GM18873 (cell line): ENCODE measurements around the gene UGT1A6.
"Not testable (repeated sequence)": the region's sequence is repeated elsewhere in the genome, so short reads cannot be mapped to it uniquely, and the experiment has no call there.

Source experiments
- ATAC-seq: cut with Tn5 transposase; IDR thresholded peaks from one replicate; pipeline ENCODE4 v1.9.1; 2021; ENCODE audit warnings: mild to moderate bottlenecking, moderate library complexity, moderate number of reproducible peaks; ENCODE audit not compliant: unreplicated experiment, low FRiP score

UGT1A6 gene

DNA sequence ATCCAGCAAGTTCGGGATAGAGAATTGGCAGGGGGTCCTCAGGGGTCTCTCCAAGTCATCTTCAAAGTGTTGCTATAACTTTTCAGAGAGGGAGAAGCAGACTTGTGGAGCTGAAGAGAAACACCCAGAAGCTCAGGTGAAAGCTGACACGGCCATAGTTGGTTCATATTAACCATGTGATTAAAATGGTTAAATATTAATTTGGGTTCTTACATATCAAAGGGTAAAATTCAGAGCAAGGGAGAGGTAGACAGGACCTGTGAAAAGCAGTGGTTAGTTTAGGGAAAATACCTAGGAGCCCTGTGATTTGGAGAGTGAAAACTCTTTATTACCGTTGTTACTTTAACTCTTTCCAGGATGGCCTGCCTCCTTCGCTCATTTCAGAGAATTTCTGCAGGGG is at the start of gene UGT1A6:
Gene UGT1A6 (plus strand): TSS at position 243 of the 400 bp plus-strand sequence. CDS start 115 bp downstream, at position 358.
- no peak for ATAC-seq

DNA sequence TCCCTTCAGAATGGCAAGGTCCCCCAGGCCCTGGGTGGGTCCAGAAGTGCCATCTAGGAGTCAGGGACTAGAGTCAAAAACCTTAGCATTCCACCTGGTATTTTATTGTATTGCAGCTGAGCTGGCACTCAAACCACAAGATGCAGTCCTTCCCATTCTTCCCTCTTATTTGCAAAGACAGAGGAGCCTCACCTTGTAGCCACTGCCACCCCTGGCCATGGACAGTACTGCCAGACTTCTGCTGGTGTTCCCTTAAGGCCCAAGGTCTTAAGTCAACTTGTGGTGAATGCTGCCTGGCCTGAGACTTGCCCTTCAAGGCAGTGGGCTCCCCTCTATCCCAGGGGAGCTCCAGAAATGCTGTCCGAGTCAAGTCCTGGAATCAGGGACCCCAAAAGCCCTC is 49.6 kb upstream of the UGT1A6 start:
- no peak for ATAC-seq

DNA sequence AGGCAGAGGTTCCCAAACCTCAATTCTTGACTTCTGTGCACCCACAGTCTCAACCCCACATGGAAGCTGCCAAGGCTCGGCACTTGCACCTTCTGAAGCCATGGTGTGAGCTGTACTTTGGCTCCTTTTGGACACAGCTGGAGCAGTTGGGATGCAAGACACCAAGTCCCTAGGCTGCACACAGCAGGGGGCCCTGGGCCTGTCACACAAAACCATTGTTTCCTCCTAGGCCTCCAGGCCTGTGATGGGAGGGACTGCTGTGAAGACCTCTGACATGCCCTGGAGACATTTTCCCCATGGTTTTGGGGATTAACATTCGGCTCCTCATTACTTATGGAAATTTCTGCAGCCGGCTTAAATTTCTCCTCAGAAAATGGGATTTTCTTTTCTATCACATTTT is 46.7 kb upstream of the UGT1A6 start:
- ATAC-seq, result not testable (repeated sequence)

- ATAC-seq, result no peak
Observed at GRCh38 chr2:233650981-233651380, 41.7 kb upstream of the UGT1A6 start.

GRCh38 chr2:233651430-233651829 is 41.3 kb upstream of the UGT1A6 start:
- ATAC-seq, result no peak

DNA sequence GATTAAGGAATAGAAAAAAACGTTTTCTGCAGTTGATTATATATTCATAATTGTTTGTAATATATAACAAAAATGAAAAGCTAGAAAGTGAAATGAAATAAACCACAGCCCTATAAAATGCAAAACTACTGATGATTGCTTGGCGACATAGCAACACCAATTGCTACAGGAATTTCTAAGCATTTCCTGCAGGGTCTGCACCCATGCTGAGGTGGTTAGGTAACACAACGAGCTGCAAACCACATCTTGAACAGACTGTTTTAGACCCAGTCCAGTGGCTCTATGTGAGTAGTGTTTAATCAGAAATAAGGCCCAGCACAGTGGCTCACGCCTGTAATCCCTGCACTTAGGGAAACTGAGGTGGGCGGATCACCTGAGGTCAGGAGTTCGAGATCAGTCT is 38.2 kb upstream of the UGT1A6 start:
- ATAC-seq, result no peak

- ATAC-seq, result no peak
Observed at GRCh38 chr2:233655043-233655442, 37.6 kb upstream of the UGT1A6 start.

DNA sequence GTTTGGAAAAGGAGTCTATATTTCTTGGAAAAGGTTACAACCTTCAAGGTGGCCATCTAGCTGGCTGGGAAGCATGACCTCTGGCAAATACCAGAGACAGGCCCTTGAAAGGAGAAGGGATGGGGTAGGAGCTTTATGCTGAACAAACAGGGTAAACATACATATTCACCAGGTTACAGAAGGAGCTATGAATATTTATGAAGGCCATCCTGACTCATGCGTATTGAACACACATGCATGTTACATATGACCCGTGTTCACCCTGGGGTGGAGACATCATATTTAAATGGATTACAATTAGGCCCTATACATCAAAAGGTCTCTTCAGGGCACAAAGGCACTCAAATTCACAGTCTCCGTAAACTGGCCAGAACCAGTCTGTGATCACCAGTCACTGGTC is 36.7 kb upstream of the UGT1A6 start:
- not testable (repeated sequence) for ATAC-seq

DNA sequence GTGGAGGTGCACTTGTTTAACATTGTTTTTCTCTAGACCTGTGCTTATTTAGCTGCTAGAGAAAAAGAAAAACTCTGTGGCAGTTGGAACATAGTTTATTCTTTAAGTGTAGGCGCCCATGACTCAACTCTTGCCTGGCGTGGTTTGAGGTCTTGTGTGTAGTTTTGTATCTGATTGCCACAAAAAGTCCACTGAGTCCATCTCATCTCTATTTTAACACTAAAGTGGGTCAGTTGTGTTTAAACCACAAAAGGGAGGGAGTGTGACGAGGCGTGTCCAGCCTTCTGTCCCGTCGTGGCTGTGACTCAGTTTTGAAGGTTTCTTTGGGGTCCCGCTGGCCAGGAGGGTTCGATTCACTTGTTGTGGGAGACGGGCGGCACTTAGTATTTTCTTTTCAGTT is 36.2 kb upstream of the UGT1A6 start:
- ATAC-seq, result no peak

DNA sequence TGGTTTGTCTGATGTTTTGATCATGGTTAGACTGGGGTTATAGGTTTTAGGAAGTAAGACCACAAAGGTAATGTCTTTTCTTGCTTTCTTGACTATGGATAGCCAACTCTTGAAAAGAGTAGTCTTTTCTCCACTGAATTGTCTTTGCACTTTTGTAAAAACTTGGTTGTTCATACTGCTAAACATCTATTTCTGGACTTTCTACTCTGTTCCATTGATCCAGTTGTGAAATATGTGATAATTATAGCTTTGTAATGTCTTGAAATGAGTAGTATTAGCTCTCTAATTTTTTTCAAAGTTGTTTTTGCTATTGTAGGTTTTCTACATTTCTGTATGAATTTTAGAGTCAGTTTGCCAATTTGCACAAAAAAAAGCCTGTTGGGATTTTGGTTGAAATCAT is 34.1 kb upstream of the UGT1A6 start:
- ATAC-seq, result no peak

- ATAC-seq, result no peak
Observed at GRCh38 chr2:233663911-233664310, 28.8 kb upstream of the UGT1A6 start.

DNA sequence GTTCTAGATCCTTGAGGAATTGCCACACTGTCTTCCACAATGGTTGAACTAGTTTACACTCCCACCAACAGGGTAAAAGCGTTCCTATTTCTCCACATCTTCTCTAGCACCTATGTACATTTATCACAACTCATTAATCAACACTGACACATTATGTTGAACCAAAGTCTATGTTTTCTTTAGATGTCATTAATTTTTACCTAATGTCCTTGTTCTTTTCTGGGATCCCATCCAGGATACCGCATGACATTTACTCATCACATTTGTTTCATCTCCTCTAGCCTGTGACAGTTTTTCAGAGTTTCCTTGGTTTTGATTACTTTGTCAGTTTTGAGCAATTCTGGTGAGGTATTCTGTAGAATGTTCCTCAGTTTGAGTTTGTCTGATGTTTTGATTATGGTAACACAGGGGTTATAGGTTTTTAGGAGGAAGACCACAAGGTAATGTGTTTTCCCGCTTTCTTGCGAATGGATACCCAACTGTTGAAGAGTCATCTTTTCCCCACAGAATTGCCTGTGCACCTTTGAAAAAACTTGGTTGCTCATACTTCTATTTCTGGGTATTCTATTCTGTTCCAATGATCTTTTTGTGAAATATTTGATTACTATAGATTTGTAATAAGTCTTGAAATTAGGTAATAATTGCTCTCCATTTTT is 24.0 kb upstream of the UGT1A6 start:
- ATAC-seq, result no peak

- no peak for ATAC-seq
Observed at GRCh38 chr2:233671290-233672161, 21.2 kb upstream of the UGT1A6 start, which contains the start of gene UGT1A9. Gene UGT1A9, plus strand, starts transcription at chr2:233671898. Its CDS starts 37 bp downstream, at chr2:233671935.

DNA sequence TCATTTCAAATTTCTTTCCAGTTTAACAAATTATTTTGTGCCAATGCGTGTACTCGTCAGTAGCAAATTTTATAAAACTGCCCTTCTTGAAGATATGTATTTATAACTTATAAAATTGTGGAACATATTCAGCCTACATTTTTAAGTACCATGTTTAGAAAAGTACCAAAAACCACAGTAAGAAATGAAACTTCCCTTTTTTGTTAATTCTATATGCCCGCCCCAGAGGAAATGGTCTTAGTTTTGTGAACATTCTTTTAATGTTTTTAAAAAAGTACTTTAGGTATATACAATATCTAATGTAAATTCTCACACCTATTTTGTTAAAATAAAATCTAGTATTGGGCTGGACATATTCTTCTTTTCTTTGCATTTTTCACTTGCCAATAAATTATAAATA is 19.8 kb upstream of the UGT1A6 start:
- ATAC-seq, result no peak

GRCh38 chr2:233673896-233674295 is 18.8 kb upstream of the UGT1A6 start:
- ATAC-seq, result no peak

DNA sequence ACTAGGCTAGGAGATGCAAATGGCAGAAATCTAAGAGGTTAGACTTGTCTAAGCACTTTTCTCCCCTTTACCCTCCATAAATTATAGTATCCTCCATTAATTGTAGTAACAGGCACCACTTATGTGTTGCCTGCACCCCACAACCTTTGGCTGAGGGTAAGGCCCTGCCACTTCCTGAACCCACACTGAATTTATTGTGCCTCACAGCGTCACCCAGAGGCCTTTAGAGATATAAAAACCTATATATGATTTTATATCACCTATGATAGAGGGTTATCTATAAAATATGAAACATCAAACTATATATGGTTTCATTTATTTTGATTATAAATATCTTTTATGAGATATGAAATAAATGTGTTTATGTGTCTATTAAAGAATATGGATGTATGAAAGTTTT is 18.4 kb upstream of the UGT1A6 start:
- ATAC-seq, result no peak

- no peak for ATAC-seq
Observed at GRCh38 chr2:233674995-233675394, 17.7 kb upstream of the UGT1A6 start.

DNA sequence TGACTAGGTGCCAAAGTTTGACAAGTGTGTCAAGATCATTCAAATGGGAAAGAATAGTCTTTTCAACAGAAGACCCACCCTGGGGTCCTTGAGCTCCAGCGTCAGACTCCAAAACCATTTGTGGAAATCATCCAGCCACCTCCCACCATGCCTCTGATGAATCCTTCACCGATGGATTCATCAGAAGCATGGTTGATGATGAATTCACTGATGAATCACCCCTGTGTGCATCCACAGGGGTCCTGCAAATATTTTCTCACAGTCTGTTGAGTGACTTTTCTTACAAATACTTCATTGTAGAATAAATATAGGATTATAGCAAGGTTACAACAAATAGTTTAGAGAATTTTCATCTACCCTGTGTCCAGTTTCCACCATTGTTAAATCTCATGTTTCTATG is 16.6 kb upstream of the UGT1A6 start:
- no peak for ATAC-seq

DNA sequence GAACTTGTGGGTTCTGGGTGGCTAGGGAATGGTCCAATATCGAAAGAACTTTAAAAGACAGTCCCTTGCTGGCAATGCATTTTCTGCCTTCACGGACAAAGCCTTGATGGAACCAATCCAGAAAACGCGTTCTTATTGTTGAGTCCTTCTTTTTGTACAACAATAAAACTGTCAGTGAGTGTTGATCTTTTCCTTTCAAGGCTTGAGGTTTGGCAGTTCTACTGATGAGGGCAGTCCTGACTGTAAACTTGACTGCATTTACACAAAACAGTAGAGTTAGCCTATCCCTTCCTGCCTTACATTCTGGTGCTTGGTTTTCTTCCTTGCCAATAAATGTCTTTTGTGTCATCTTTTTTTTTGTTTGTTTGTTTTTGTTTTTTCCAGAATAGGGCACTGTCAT is 13.5 kb upstream of the UGT1A6 start:
- no peak for ATAC-seq

DNA sequence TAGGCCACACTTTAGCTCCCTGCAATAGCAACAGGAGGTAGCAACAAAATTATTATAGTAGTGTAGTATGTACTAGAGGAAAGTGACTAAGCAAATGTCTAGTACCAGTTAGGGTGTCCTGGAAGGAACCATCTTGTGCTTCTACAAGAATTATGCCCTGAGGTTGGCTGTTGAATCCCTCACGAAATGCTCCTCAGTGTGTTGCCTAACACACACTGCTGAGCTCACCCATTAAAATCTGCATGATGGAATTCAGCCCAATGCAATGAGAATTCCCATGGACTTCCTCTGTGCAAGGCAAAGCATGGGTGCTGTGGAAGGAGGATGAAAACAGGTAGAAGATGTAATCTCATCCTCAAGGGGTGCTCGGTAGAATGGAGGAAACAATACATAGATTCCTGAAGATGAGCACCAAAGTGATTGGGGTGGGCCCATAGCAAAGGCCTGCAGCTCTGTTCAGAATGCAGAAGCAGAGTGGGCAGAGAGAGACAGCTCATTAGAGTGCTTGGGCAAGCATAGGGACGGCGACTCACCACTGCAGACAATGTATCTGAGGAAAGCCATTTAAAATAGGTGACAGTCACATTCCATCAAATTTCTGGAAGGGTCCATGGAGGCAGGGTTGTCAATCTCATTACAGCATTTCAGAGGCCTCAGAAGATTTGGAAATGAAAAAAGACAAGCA is 12.2 kb upstream of the UGT1A6 start:
- no peak for ATAC-seq

DNA sequence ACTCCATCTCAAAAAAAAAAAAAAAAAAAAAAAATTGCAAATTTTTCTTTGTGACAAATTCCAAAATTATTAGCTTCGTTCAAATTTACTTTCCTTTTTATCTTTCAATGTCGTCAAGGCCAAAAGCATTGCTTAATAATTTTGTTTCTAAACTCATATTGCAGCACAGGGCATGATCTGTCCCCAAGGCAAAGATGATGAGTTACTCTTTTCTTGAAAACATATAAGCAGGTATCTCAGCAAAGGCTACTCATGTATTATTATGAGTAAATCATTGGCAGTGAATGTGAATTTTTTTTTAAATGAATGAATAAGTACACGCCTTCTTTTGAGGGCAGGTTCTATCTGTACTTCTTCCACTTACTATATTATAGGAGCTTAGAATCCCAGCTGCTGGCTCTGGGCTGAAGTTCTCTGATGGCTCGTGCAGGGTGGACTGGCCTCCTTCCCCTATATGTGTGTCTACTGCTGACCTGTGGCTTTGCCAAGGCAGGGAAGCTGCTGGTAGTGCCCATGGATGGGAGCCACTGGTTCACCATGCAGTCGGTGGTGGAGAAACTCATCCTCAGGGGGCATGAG is 11.1 kb upstream of the UGT1A6 start, which contains the start of gene UGT1A7:
Gene UGT1A7 (plus strand): TSS at position 381 of the 579 bp plus-strand sequence. CDS start 37 bp downstream, at position 418.
- no peak for ATAC-seq
